NCI-H187 treated with DMSO at 0.1 percent for 48 hours (cell line): ENCODE results near the gene SH3PXD2A.
"Not testable (repeated sequence)": the region's sequence is repeated elsewhere in the genome, so short reads cannot be mapped to it uniquely, and the experiment has no call there.

Experiments
- DNase-seq: peaks from one replicate; lab custom pipeline; 2025; lab: John Stamatoyannopoulos, UW

SH3PXD2A gene

DNA sequence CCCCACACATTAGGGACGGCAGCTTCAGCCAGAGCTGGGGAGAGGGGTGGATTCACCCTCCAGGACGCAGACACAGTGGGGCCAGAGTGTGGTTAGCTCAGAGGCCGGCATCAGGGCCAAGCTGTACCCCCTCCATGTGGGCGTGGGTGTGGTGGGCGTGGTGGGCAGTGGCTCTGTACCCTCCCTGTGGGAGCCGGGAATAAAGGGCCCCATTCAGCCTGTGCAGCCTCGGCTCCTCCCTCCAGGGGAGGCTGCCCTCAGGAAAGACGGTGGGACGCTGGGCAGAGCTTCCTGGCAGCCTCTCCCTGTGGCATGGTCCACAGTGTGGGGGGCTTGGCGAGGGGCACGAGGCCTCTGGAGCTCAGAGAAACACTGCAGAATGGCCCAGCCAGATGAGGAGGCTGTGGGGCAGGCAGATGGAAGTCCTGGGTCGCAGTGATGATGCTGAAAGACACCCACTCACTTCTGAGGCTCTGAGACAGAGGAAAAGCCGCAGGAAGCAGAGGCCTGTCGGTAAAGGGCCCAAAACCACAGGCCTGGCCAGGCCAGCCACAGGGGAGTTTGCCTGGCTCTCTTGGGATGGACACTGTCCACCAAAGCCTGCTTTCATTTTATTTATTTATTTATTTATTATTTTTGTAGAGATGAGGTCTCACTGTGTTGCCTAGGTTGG, 108.0 kb downstream of the SH3PXD2A start:
- DNase-seq, result no peak

DNA sequence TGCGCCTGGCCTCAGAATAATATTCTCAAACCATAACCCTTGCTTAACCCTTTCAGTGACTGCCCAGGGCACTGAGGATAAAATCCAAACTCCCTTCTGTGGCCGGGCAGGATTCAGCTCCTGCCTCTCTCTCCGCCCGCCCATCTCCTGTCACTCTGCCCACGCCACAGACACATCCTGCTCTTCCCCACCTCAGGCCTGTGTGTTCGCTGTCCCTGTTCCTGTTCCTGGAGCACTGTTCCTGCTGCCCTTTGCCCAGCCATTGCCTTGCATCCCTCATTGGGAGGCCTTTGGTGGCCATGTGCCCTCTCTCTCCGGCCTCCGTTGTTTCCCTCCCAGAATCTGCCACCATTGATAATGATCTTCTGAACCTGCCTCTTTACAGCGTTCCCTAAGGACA, 108.8 kb downstream of the SH3PXD2A start:
- no peak for DNase-seq

DNA sequence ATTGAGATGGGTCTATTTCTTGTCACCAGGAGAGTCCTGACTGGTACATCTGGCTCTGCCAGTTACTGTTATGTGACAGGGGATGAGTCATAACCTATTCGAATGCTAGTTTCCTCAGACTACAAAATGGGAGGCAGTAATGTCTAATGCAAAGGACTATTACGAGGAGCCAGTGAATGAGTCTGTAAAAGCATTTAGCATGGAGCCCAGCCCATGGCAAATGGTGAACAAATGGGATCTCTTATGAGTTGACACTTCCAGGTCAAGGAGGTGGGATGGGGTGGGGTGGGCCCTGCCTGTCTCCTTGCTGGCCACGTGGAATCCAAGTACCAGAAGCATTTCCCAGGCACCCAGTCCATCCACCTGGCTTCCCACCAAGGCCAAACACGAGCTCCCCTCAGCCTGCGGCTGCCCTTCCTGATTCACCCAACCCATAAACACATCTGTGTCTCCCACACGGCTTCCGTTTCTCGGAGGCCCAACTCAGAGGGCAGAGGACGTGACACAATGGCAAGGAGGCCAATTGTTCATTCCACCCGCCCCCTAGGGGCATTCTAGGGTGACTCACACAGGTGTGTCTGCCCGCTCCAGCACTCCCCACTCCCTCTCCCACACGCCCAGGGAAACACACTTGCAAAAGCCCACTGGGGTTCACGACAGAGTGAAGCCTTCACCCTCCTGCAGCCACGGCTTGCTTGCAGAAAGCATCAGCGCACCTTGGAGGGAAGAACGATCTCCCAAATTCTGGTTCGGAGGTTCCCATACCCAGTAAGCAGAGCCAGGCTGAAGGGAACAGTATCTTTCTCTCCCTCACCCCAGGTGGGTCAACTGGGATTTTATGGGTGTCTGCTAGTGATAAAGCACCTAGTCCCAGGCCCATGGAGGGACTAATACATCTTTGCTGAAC, 109.8 kb downstream of the SH3PXD2A start:
- DNase-seq, result no peak

DNA sequence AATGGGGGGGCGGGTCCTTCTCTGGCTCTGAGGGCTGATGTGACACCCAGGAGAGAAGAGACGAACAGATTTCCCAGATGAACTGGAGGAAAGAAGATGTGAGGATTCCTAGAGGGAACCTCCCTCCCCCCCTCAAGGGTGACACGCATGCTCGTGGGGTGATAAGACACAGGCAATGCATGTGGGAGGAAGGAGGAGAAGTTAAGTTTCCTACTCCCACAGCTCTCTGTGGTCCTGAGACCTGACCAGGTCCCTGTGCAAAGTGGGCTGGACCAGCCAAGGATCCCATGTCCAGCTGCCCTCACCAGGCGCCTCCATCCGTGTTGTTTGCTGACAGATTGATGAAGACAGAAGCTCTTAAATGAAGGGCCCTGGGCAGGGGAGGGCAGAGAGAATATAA, 112.6 kb downstream of the SH3PXD2A start:
- DNase-seq, result no peak

DNA sequence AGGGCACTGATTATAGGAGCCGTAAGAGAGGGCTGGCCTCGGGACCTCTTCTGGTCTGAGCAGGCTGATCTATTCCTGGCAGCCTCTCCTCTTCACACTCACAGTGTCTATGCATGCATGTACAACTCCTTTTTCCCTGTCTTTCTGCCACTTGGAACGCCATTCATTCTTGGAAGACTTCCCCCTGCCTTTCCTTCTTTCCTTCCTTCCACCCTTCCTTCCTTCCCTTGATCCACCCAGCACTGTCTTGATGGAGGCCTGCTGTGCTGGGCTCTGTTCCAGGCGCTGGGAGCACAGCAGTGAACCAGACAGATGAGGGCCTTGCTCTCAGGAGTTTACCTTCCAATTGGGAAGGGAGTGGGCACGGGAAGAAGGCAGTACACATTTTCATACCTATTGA, 114.8 kb downstream of the SH3PXD2A start:
- DNase-seq, result no peak

DNA sequence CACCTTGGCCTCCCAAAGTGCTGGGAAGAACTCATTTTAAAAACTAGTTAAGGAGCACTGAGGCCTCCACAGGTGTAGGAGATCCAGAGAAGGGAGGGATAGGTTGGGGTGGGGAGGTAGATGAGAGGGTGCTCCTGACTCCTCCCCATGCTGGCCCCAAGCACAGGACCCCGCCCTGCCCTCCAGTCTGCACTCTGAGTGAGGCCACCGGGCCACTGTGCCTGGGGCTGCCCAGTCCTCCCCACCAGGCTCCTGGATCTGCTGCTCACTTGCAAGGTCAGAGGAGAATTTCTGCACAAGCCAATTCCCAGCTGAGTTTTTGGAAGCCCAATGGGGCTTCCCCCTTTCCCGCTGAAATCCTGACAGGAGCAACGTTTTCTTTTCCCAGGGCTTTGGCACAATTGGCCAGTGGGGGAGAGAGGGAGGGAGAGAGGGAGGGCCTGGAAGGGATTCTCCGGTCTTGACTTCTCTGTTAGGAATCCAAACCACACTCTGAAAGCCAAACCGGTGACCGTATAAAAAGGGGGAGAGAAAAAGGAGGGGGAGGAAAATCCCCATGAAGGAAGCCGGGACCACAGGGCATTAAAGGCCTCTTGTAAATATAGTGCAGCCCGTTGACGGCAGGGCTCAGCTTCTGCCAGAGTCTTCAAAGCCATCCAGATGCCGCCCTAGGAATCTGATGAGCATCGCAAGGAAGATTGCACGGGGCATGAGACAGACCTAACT, 116.2 kb downstream of the SH3PXD2A start:
- DNase-seq, result no peak

DNA sequence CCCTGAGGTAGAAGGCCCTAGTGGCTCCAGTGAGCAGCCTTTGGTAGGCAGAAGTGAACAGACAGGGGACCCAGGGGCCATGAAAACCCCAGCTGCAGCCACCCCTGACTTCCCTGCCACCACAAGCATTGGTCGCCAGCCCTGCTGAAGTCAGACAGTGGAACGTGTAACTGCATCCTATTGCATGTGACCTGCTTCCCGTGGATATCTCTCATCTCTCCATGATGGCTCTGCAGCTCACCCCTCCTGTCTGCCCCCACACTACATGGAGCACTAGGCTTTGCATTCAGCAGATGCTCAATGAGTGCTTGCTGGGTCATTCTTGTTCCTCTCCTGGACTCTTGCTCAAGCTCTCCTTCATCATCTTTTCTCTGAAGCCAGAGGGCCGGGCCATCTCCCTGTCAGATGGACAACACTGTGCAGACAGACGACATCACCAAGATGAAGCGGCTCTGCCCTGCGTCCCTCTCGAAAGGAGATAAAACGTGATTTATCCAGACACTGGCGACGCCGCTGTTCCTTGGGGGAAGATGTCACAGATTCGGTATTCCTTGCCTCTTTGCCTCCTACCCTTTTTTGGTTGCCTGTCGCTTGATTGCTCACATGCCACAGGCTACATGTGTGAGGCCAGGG, 117.5 kb downstream of the SH3PXD2A start:
- DNase-seq, result no peak

DNA sequence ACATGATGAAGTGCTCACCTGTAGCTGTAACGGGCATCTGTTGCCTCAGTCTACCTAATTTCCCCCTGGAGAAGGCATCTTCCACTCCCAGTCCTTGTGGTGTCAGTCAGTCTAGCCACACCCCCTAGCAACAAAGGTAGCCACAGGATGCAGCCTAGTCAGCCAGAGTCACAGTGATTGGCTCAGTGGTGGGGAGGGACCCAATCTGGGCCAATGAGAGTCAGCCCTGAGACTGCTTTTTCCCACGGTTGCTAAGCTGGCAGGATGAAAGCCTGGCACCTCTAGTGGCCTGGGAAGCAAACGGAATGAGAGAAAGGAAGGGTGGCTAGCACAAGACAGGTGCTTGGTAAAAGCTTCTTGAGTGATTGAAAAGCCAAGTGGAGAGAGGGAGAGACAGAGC, 118.6 kb downstream of the SH3PXD2A start:
- peak; percentile 6 for DNase-seq

DNA sequence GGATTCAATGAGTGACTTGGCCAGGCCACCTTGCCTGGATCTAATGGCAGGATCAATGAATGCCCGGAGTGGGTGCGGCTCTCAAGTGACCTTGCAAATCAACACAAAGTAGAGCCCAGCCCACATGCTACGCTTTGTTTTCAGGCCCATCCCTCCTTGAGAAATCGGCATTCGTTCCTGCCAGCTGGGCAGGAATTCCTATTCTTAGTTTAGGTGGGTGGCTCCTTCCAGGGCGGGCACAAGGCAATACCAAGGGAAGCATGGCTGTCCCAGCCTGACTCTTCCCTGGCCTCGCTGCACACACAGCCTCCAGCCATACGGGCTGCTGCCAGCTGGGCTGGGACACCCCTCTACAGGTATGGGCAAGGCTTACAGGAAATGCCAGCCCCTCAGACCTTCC, 119.3 kb downstream of the SH3PXD2A start:
- DNase-seq, result no peak

DNA sequence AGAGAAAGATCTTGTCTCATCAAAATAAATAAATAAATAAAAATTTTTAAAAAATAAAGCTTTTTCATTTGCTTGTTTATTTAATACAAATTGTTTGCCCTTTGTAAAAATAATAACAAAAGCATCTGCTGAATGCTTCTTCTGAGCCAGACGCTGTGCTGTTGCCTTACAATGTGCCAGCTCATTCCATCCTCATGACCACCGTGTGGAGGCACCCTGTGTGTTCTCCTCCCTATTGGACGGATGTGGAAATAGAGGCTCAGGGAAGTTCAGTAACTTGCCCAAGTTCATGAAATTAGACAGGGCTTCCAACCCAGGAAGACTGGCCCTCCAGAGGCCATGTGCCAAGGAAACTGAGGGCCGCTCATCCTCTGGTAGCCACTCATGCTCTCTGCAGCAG, 120.6 kb downstream of the SH3PXD2A start:
- DNase-seq, result no peak

DNA sequence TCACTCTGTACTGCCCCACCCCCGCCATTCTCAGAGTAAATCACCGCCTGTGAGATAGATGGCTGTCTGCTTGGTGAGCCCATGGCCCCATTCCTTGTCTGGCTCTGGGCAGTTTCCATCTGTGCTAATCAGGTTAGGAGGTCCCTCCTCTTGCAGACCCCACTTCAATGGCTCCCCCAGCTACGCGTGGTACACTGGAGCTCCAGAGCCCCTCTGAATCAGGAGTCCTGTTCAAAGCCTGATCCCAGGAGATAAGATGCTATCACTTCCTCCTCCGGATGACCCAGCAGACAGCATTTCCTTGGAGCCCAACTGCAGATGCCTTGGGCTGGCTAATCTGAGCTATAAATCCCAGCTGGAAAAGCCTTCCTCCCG, 122.3 kb downstream of the SH3PXD2A start:
- DNase-seq, result no peak

DNA sequence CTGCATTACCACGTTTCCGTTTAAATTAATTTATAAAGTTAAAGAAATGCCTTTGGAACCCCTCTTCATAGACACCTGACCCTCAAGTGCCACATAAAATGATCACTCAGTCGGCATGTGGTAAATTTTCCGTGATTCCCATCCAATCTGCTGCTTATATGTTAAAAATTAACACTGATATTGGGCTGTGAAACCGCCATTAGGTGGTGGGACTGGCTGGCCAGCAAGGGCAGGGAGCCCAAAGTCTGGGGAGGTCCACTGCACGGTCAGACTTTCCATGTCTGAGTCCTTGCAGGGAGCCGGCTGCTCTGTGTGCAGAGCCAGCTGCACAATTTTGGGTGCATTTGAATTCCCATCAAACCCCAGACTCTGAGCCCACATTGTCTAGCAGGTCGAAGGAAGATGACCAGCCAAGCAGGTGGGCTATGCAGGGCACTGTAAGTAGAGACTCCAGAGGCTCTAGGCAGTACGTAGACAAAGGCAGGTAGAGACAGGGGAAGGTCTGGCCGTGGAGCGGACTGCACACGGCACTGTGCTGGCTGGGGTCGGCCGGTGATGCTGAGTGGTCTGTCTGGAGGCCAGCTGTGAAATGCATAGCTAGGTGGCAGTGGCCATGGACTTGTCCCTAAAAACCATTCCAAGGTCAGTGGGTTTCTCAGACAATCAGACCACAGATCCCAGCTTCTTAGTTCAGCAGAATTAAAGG, 122.9 kb downstream of the SH3PXD2A start:
- no peak for DNase-seq

DNA sequence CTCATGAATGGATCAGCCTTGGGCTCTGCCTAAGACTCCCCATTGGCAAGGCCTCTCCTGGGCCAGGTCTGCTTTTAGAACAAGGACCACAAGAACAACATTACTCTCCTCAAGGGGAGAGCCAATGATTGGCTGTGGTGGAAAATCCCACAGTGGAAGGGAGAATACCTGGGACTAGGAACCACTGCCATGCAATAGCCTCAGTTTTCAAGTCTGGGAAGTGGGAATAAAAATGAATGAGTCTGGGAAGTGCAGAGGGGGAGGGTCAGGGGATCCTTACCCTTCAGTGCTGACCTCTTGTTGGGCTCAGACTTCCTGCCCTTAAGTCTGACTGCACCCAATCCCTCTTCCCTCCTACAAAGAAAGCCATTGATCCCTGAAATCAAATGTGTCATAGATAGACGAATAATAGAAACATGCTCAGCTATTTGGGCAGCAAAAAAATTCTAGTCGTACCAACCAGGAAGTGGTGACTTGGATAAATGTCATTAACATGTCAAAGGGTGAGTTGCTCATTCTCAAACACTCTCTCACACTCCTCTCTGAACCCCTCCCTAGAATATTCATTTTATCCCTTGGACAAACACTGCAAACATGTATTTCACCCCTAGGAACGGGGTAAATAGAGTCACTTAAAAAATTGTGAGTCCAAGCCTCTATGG, 123.6 kb downstream of the SH3PXD2A start:
- no peak for DNase-seq

DNA sequence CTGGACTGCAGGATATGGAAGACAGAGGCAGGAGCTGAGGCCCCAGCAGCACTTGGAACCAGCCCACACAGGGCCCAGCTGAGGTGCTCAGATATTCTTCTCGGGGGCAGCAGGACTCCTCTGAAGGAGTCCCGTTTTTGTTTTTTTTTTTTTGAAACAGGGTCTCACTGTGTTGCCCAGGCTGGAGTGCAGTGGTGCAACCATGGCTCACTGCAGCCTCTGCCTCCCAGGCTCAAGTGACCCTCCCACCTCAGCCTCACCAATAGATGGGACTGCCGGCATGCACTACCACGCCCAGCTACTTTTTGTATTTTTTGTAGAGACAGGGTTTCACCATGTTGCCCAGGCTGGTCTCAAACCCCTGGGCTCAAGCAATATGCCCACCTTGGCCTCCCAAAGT, 124.3 kb downstream of the SH3PXD2A start:
- DNase-seq, result not testable (repeated sequence)

DNA sequence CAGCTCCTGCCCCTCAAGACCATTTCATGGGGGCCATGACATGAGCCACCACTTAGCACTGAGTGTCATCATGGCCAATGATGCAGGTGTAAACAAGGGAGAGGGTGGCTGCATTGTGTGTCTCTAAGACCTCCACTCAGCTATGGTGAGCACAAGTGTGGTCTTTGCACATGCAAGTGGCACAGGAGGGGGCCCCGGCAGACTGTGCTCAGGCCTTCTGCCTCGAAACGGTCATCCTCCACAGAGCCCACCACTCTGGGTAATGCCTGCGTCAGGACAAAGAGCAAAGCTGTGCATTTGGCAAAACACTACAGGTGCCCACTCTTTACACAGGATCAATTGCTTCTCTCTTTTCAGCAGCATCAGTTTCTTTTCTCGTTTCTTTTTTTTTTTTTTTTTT, 125.5 kb downstream of the SH3PXD2A start:
- no peak for DNase-seq

DNA sequence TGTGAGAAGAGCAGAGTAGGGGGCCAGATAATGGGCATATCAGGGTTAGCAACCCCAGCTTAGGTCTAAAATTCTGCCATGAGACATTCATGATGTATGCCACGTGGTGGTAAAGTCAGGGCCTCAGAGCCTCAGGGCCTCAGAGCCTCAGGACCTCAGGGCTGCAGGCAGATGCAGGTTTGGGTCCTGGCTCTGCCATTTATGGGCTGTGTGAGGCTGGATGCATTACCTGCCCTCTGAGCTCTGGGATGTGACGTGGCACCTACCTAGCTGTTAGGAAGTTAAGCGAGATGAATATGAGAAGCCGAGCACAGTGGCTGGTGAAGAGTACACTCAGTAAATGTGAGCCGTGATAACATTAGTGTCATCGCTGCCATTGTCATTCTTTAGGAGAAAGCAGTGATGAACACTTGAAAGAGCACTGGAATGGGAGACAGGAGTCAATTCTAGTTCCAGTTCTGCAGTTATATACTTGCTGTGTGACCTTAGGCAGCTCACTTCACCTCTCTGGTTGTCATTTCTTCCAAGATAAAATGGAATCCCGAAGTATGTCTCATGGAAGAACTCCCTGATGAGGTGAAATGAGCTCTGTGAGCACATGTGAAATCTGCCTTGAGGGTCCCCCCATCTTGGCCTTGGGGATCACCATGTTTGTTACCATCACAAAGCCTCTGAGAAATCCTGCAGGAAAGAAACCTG, 127.2 kb downstream of the SH3PXD2A start:
- DNase-seq, result no peak

DNA sequence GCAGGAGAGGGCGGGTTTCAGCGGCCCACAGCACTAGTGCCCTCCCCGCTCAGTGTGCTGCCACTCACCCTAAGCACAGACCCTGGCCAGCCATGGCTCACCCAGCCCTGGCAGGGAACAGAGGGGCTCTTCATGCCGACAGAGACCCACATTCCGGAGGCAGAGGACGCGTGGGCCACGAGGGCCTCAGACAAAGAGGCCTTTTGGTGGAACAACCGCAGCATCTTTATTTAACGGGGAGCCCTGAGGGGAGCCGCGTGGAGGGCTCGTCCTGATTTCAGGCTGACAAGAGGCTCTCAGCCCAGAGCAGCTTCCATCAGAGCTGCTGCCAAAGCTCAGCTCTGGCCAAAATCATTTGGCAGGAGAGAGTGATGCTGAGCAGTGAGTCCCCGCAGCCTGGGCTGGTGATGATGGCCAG, 127.8 kb downstream of the SH3PXD2A start:
- DNase-seq, result no peak

DNA sequence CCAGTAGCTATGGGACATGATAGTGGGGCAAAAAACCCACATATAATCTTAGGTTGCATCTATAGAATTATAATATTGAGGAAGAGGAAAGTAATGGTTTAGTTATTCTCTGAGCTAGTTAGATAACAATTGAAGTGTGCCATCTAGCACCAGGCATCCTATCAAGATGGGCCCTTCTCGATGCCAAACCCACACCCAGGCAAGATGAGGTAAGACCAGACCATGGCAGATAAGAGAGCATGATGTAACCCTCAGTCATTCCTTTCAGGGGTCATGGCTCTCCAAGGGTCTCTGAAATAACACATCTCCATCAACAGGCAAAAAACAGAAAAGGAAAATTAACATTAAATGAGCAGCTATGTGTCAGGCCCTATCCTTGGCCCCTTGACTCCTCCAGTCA, 128.7 kb downstream of the SH3PXD2A start:
- no peak for DNase-seq

DNA sequence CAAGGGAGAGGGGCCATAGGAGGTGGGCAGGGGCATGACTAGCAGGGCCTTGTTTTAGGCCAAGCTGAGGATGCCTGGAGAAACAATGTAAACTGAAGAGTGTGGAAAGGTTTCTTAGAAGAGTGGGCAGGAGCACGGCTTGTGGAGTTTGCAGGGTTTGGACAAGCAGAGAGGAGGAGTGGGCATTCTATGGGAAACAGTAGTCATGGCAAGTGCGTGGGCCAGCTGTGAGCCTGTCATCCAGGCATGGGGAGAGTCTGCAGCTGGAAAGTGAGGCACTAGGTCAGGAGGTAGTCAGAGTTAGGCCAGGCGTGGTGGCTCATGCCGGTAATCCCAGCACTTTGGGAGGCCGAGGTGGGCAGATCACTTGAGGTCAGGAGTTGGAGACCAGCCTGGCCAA, 130.1 kb downstream of the SH3PXD2A start:
- no peak for DNase-seq

DNA sequence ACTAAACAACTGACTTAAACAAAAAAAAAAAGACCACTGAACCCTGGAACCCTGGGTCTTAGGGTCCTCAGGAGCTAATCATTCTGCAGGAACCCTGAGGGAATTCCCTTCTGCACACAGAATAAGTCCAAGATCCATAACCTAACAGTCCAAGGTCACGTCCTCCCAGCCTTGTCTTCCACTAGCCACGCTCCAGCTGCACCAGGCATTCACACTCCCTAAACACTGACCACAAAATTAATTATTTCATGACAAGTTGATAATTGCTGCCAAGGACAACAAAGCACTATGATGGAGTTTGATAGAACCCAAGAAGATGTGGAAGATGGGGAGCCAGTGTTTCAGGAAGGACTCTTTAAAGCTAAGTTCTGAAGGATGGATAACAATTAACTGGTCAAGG, 130.6 kb downstream of the SH3PXD2A start:
- DNase-seq, result no peak

DNA sequence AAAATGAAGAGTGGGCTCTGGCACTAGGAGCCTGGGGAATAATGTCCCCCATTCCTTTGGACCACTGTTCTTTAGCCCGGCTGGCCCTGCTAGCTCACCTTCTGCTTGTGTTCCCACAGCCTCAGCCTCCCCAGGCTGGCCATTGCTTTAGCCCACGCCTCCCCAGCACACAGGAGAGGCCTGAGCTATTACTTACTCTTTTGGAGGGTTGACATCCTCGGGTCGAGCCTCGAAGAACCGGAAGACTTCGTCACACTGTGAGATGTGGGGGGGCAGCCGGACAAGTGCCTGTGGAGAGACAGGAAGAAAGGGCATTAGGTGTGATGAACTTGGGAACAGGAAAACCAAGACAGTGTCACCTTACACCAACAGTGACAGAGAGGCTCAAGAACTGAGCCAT, 131.3 kb downstream of the SH3PXD2A start:
- DNase-seq, result no peak
